ENCODE measurements around the gene SACS. TPM values are rescaled to one million over a fixed set of nuclear protein-coding genes. Genes with fewer than 3 reads are reported as not detected.
"Not testable (repeated sequence)": the region's sequence is repeated elsewhere in the genome, so short reads cannot be mapped to it uniquely, and the experiment has no call there.

SACS gene
- total RNA-seq, 4 donors from 2014 or later = 12.9 to 32.9 (median 23.5) TPM

- no peak for TF ChIP-seq CTCF (IDR thresholded peaks at IDR 0.05)
- TF ChIP-seq POLR2A (IDR thresholded peaks at IDR 0.05) = no peak
- TF ChIP-seq EP300 (IDR thresholded peaks at IDR 0.05) = no peak
- DNase-seq (ENCODE audit: low spot score in 2 of 2) = no peak
- WGBS, 2 donors = 88 to 92% methylated on average over 18 of the region's 19 CpGs
- Histone ChIP-seq H3K27ac (no peak overlapping the region), H3K36me3 (no peaks in the 10 kb centered on the region), H3K9me3 (no peaks in the 10 kb centered on the region), H3K4me3 (no peak overlapping the region), H3K27me3 (no peaks in the 10 kb centered on the region), H3K4me1 (peaks cover 0 to 26% (median 5%) of the 10 kb centered on the region in 4 donors)
Measured at GRCh38 chr13:23322353-23323336, 110.9 kb downstream of the SACS start.

GRCh38 chr13:23321535-23322241, 111.8 kb downstream of the SACS start:
- TF ChIP-seq POLR2A (IDR thresholded peaks at IDR 0.05) (no peak), CTCF (IDR thresholded peaks at IDR 0.05) (no peak), EP300 (IDR thresholded peaks at IDR 0.05) (no peak)
- Histone ChIP-seq H3K4me3 (peak overlapping the region in 3 of 4 donors; percentile 8 to 23 (median 22)), H3K27ac (no peak overlapping the region)

GRCh38 chr13:23320926-23321534, 112.5 kb downstream of the SACS start:
- no peaks in the 10 kb centered on the region for H3K36me3 ChIP-seq
- WGBS, 2 donors = 30 to 37% methylated on average over 4 of the region's 4 CpGs
- H3K27me3 ChIP-seq = no peaks in the 10 kb centered on the region
- TF ChIP-seq CTCF (IDR thresholded peaks at IDR 0.05) (no peak), EP300 (IDR thresholded peaks at IDR 0.05) (no peak), POLR2A (IDR thresholded peaks at IDR 0.05) (no peak)
- H3K4me3 ChIP-seq = peak overlapping the region in 2 of 4 donors; percentile 8 to 23
- no peak for DNase-seq (ENCODE audit: low spot score in 2 of 2)
- H3K9me3 ChIP-seq = no peaks in the 10 kb centered on the region
- peak overlapping the region in 1 of 4 donors; percentile 11 for H3K27ac ChIP-seq
- peaks cover 0 to 26% (median 5%) of the 10 kb centered on the region in 4 donors for H3K4me1 ChIP-seq

More at GRCh38 chr13:23321535-23322241, 111.8 kb downstream of the SACS start:
- no peaks in the 10 kb centered on the region for H3K36me3 ChIP-seq
- DNase-seq (ENCODE audit: low spot score in 2 of 2) = peak in 1 of 2 donors; percentile 19
- H3K9me3 ChIP-seq = no peaks in the 10 kb centered on the region
- 10 to 22% methylated on average over 6 of the region's 6 CpGs for whole genome bisulfite sequencing, 2 donors
- H3K4me1 ChIP-seq = peaks cover 0 to 26% (median 5%) of the 10 kb centered on the region in 4 donors
- H3K27me3 ChIP-seq = no peaks in the 10 kb centered on the region

- Histone ChIP-seq H3K27me3 (no peaks in the 10 kb centered on the region), H3K36me3 (no peaks in the 10 kb centered on the region), H3K9me3 (no peaks in the 10 kb centered on the region), H3K4me3 (no peak overlapping the region), H3K4me1 (peaks cover 0 to 26% (median 5%) of the 10 kb centered on the region in 4 donors), H3K27ac (no peak overlapping the region)
- no peak for DNase-seq (ENCODE audit: low spot score in 2 of 2)
- TF ChIP-seq EP300 (IDR thresholded peaks at IDR 0.05) = no peak
- no peak for TF ChIP-seq POLR2A (IDR thresholded peaks at IDR 0.05)
- TF ChIP-seq CTCF (IDR thresholded peaks at IDR 0.05) = no peak
- WGBS, 2 donors = 68 to 85% methylated on average over 3 of the region's 3 CpGs
Measured at GRCh38 chr13:23319883-23320224, 113.6 kb downstream of the SACS start.

- H3K27ac ChIP-seq; H3K4me1 ChIP-seq; H3K36me3 ChIP-seq; H3K27me3 ChIP-seq; H3K9me3 ChIP-seq; DNase-seq (ENCODE audit: low spot score in 2 of 2); H3K4me3 ChIP-seq: not testable (repeated sequence)
- WGBS, 2 donors = 83 to 94% methylated on average over 6 of the region's 6 CpGs
Measured at GRCh38 chr13:23314837-23315236, 118.7 kb downstream of the SACS start.
